Measurements from ENCODE around the gene ZSCAN12. TPM values are rescaled to one million over a fixed set of nuclear protein-coding genes. Genes with fewer than 3 reads are reported as not detected.

ZSCAN12 gene
- total RNA-seq = 9.8 TPM

GRCh38 chr6:28399350-28400121 lies at the start of gene ZSCAN12:
ZSCAN12 (minus strand) TSS chr6:28399747; CDS start chr6:28398405, 1,342 bp downstream.

GRCh38 chr6:28443112-28443773 lies 43.7 kb upstream of the ZSCAN12 start, which contains the start of gene ZSCAN23:
ZSCAN23 (minus strand) TSS chr6:28443491; CDS start chr6:28436266, 7,225 bp downstream.

GRCh38 chr6:28349892-28350737 lies 49.4 kb downstream of the ZSCAN12 start, which contains the start of gene ZKSCAN3:
ZKSCAN3 (plus strand) TSS chr6:28349947; CDS start chr6:28359587, 9,640 bp downstream.

GRCh38 chr6:28335564-28336283 lies 63.8 kb downstream of the ZSCAN12 start, which contains the start of gene ZSCAN31:
ZSCAN31 (minus strand) TSS chr6:28336148; CDS start chr6:28329683, 6,465 bp downstream.

Small RNA genes lying within 50 kb of the gene (small RNA-seq; reads per million reads assigned to genes)
- gene RNU2-45P (ENCODE audit: low replicate concordance) = not detected

Other genes starting within 250 kb of the ZSCAN12 start
- 16.6 TPM for gene ZSCAN9, start 174.5 kb downstream of the ZSCAN12 start, total RNA-seq
- gene ZKSCAN4, start 147.5 kb downstream of the ZSCAN12 start, total RNA-seq = 7.6 TPM
- 1.6 TPM for gene NKAPL, start 140.4 kb downstream of the ZSCAN12 start, total RNA-seq
- gene ZSCAN26, start 132.6 kb downstream of the ZSCAN12 start, total RNA-seq = 31.0 TPM
- gene PGBD1, start 118.2 kb downstream of the ZSCAN12 start, total RNA-seq = 6.4 TPM
- gene ZSCAN31, start 63.6 kb downstream of the ZSCAN12 start, total RNA-seq = 8.6 TPM
- gene ZKSCAN3, start 49.8 kb downstream of the ZSCAN12 start, total RNA-seq = 8.6 TPM
- 13.2 TPM for gene ZSCAN23, start 43.7 kb upstream of the ZSCAN12 start, total RNA-seq
- gene GPX6, start 116.0 kb upstream of the ZSCAN12 start, total RNA-seq = not detected
- not detected for gene GPX5, start 126.1 kb upstream of the ZSCAN12 start, total RNA-seq

Measured in metanephros (tissue), 2 donors.